GM12878 (cell line): ENCODE results near the gene SPRED2. TPM values are rescaled to one million over a fixed set of nuclear protein-coding genes. Genes with fewer than 3 reads are reported as not detected.
A peak's percentile ranks its signal among the peaks of the same experiment; 100 is the strongest.

Source experiments
- BHLHE40 ChIP-seq, 2 experiments: fragments of 450-650 bp in 1 of 2; IDR thresholded peaks; 2 replicates each; pipeline ENCODE4 v1.6.1; 2011 to 2017; ENCODE audit warnings: low read depth in 2 of 2, borderline replicate concordance in 1 of 2, improper control_type of control experiment in 1 of 2, low read length in 1 of 2, mild to moderate bottlenecking in 1 of 2
- CHD1 ChIP-seq: IDR thresholded peaks from 2 replicates; pipeline ENCODE4 v1.6.1; 2012; ENCODE audit warnings: low read depth, low read length, improper control_type of control experiment
- DPF2 ChIP-seq: fragments of 450-650 bp; IDR thresholded peaks from 2 replicates; pipeline ENCODE4 v1.6.1; 2017; ENCODE audit warnings: mild to moderate bottlenecking
- EP300 ChIP-seq, 2 experiments: fragments of 150-350 bp in 1 of 2; IDR thresholded peaks; 2 replicates each; pipeline ENCODE4 v1.6.1; 2011 to 2012; ENCODE audit warnings: low read depth in 2 of 2, low read length in 2 of 2, borderline replicate concordance in 1 of 2, improper control_type of control experiment in 1 of 2, inconsistent platforms in 1 of 2; ENCODE audit not compliant: control insufficient read depth in 1 of 2
- ESRRA ChIP-seq: IDR thresholded peaks from 2 replicates; pipeline ENCODE4 v1.6.1; 2012; ENCODE audit warnings: mild to moderate bottlenecking, low read length, improper control_type of control experiment
- ETV6 ChIP-seq, 2 experiments: fragments of 450-650 bp in 1 of 2; IDR thresholded peaks in 1 of 2; conservative IDR thresholded peaks in 1 of 2; 2 replicates each; pipeline ENCODE4 v1.6.1; 2014; ENCODE audit warnings: antibody characterized with exemption in 1 of 2, borderline replicate concordance in 1 of 2, low read depth in 1 of 2, mild to moderate bottlenecking in 1 of 2, moderate library complexity in 1 of 2
- GATAD2B ChIP-seq: fragments of 450-650 bp; conservative IDR thresholded peaks from 2 replicates; pipeline ENCODE4 v1.6.1; 2017; ENCODE audit warnings: low read depth, mild to moderate bottlenecking, moderate library complexity
- IKZF1 ChIP-seq: fragments of 450-650 bp; conservative IDR thresholded peaks from 2 replicates; pipeline ENCODE4 v1.6.1; 2017; ENCODE audit warnings: antibody characterized with exemption, mild to moderate bottlenecking
- KAT2A ChIP-seq: conservative IDR thresholded peaks from 2 replicates; pipeline ENCODE4 v1.6.1; 2011; ENCODE audit warnings: low read depth, low read length; ENCODE audit not compliant: control insufficient read depth
- KDM1A ChIP-seq: fragments of 200-600 bp; sonication (generic); IDR thresholded peaks from 2 replicates; pipeline ENCODE4 v1.6.1; 2016; ENCODE audit warnings: borderline replicate concordance
- KLF5 ChIP-seq: fragments of 450-650 bp; IDR thresholded peaks from 2 replicates; pipeline ENCODE4 v1.6.1; 2014; ENCODE audit warnings: mild to moderate bottlenecking; ENCODE audit not compliant: partially characterized antibody
- NFIC ChIP-seq: IDR thresholded peaks from 2 replicates; pipeline ENCODE4 v1.6.1; 2012; ENCODE audit warnings: low read depth, mild to moderate bottlenecking, inconsistent platforms, low read length, moderate library complexity
- NR2F1 ChIP-seq: fragments of 450-650 bp; conservative IDR thresholded peaks from 2 replicates; pipeline ENCODE4 v1.6.1; 2017; ENCODE audit warnings: mild to moderate bottlenecking
- PAX8 ChIP-seq: fragments of 450-650 bp; IDR thresholded peaks from 2 replicates; pipeline ENCODE4 v1.6.1; 2017; ENCODE audit warnings: mild to moderate bottlenecking, moderate library complexity
- PML ChIP-seq: IDR thresholded peaks from 2 replicates; pipeline ENCODE4 v1.6.1; 2012; ENCODE audit warnings: low read length, inconsistent platforms
- SMAD5 ChIP-seq: IDR thresholded peaks from 2 replicates; pipeline ENCODE4 v1.6.1; 2016; ENCODE audit warnings: antibody characterized with exemption, low read depth
- SPI1 ChIP-seq: IDR thresholded peaks from 2 replicates; pipeline ENCODE4 v1.6.1; 2011; ENCODE audit warnings: low read depth, mild to moderate bottlenecking, low read length, moderate library complexity, borderline replicate concordance; ENCODE audit not compliant: insufficient read depth
- TARDBP ChIP-seq: IDR thresholded peaks from 2 replicates; pipeline ENCODE4 v1.6.1; 2016; ENCODE audit warnings: borderline replicate concordance
- TBL1XR1 ChIP-seq: IDR thresholded peaks from 2 replicates; pipeline ENCODE4 v1.6.1; 2012; ENCODE audit warnings: low read depth, low read length, improper control_type of control experiment
- ZBTB11 ChIP-seq: fragments of 450-650 bp; formaldehyde crosslinking; IDR thresholded peaks from 2 replicates; pipeline ENCODE4 v1.5.0; 2022; ENCODE audit warnings: mild to moderate bottlenecking, missing genetic modification characterization
- ZNF217 ChIP-seq: fragments of 450-650 bp; IDR thresholded peaks from 2 replicates; pipeline ENCODE4 v1.6.1; 2017; ENCODE audit warnings: antibody characterized with exemption, mild to moderate bottlenecking
- polyA plus RNA-seq, 11 experiments: library from polyadenylated mRNA; depleted of rRNA in 4 of 11; unstranded in 6 of 11; stranded (reverse) in 5 of 11; fragments of >200 nt; fragmentation: Nextera tagmentation in 4 of 11; fragmentation: Illumina TruSeq in 1 of 11; extraction: Ambion mirVana in 4 of 11; extraction: Trizol in 1 of 11; gene quantifications; 1 replicate in 1 of 11; 2 replicates in 10 of 11; pipeline versions ENCODE4 v1.2.1 to v1.2.3, GENCODE V29; 2011 to 2016; ENCODE audit warnings: inconsistent platforms in 2 of 11, missing spikeins in 2 of 11, low read depth in 1 of 11
- total RNA-seq, 4 experiments: library from RNA; depleted of rRNA in 3 of 4; stranded (reverse); fragments of >200 nt in 3 of 4; fragmentation: Illumina TruSeq in 1 of 4; extraction: Trizol in 1 of 4; gene quantifications; 2 replicates each; pipeline versions ENCODE4 v1.2.1 to v1.2.3, GENCODE V29; 2013 to 2021
- TF ChIP-seq, protein P1 (sequence below): fragments of 450-650 bp; formaldehyde crosslinking; IDR thresholded peaks from 2 replicates; pipeline ENCODE4 v1.4.0; 2022; ENCODE audit warnings: mild to moderate bottlenecking, moderate library complexity
- TF ChIP-seq, protein P2 (sequence below): IDR thresholded peaks from 2 replicates; pipeline ENCODE4 v1.6.1; 2012; ENCODE audit warnings: low read length, inconsistent platforms

SPRED2 gene
- total and polyA plus RNA-seq, 10 of the 15 experiments (the other 5 are each of a cell fraction or from before 2014, with no cell fraction given), result 3.0 to 23.9 (median 9.7) TPM

DNA sequence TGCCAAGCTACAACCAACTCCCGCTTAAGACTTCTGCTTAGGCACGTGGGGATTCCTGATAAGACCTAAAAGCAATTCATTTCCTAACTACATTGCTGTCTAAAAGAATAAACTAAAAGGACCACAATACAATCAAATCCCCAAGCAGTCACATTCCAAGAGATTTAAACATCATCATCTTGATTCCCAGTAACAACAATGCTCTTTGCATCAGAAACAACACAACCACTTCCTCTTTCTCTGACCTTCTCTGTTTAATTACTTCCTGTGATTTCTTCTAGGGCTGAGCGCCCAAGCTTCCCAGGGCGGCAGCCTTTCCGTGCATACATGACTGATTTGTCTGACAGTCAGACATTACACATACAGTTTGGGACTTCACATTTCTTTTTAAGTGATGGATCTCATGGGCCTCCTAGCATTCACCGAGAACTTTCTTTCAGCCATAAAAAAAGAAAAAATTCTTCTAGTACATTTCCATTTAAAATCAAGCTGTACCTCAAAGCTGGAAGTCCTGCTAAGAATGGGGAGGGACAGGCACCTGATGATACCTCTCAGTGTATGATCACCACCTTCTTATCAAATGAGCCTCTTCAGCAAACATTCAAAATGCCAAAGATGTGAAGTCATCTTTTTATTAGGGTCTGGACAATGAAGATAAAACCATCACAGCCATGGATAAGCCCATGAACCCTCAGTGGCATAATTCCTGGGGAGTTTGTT lies 11.5 kb downstream of the SPRED2 start (continued):
- TF ChIP-seq ZBTB11 (CRISPR knock-in tag) (no peak), ZNF217 (no peak), KLF5 (no peak), PAX8 (no peak), ESRRA (no peak), TARDBP (no peak), KAT2A (no peak), TBL1XR1 (0 out of 2 replicates have a peak, but pooled peaks have one; percentile 20), DPF2 (0 out of 2 replicates have a peak, but pooled peaks have one; percentile 30), CHD1 (no peak), NFIC (peak; percentile 64; the same call in 1 of the 2 replicates), ETV6 (conservative IDR thresholded peaks at IDR 0.05 in 1 of 2, IDR thresholded peaks at IDR 0.05 in 1 of 2; ENCODE audit: borderline replicate concordance in 1 of 2, low read depth in 1 of 2) (peak in 1 of 2 experiments; percentile 78; a peak in 2 of 4 replicates), IKZF1 (peak; percentile 82), SMAD5 (no peak), EP300 (IDR thresholded peaks at IDR 0.05; ENCODE audit: borderline replicate concordance in 1 of 2, control insufficient read depth in 1 of 2, low read depth in 2 of 2, low read length in 2 of 2) (peak; percentile 19 to 32; a peak in 1 of 4 replicates), NR2F1 (peak; percentile 45; the same call in 1 of the 2 replicates), KDM1A (no peak), SPI1 (peak; percentile 98), GATAD2B (no peak), BHLHE40 (IDR thresholded peaks at IDR 0.05; ENCODE audit: borderline replicate concordance in 1 of 2, low read depth in 2 of 2, low read length in 1 of 2) (peak; percentile 11 to 31; a peak in 1 of 4 replicates), PML (no peak)
- TF ChIP-seq, protein P1, sequence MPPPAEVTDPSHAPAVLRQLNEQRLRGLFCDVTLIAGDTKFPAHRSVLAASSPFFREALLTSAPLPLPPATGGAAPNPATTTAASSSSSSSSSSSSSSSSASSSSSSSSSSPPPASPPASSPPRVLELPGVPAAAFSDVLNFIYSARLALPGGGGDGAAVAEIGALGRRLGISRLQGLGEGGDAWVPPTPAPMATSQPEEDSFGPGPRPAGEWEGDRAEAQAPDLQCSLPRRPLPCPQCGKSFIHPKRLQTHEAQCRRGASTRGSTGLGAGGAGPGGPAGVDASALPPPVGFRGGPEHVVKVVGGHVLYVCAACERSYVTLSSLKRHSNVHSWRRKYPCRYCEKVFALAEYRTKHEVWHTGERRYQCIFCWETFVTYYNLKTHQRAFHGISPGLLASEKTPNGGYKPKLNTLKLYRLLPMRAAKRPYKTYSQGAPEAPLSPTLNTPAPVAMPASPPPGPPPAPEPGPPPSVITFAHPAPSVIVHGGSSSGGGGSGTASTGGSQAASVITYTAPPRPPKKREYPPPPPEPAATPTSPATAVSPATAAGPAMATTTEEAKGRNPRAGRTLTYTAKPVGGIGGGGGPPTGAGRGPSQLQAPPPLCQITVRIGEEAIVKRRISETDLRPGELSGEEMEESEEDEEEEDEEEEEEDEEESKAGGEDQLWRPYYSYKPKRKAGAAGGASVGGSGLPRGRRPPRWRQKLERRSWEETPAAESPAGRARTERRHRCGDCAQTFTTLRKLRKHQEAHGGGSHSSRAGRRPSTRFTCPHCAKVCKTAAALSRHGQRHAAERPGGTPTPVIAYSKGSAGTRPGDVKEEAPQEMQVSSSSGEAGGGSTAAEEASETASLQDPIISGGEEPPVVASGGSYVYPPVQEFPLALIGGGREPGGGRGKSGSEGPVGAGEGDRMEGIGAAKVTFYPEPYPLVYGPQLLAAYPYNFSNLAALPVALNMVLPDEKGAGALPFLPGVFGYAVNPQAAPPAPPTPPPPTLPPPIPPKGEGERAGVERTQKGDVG (CRISPR knock-in tag), result no peak
- TF ChIP-seq, protein P2, sequence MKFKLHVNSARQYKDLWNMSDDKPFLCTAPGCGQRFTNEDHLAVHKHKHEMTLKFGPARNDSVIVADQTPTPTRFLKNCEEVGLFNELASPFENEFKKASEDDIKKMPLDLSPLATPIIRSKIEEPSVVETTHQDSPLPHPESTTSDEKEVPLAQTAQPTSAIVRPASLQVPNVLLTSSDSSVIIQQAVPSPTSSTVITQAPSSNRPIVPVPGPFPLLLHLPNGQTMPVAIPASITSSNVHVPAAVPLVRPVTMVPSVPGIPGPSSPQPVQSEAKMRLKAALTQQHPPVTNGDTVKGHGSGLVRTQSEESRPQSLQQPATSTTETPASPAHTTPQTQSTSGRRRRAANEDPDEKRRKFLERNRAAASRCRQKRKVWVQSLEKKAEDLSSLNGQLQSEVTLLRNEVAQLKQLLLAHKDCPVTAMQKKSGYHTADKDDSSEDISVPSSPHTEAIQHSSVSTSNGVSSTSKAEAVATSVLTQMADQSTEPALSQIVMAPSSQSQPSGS, result peak; percentile 61
